MM.1S (cell line): ENCODE results near the gene SNX25.

Source experiments
- DNase-seq: peaks from one replicate; pipeline ENCODE4 v3.0.0-alpha.2; 2015
- H2AFZ ChIP-seq: fragments of 300-600 bp; sonication (generic); 2 replicates; pipeline ENCODE4 v1.6.0; 2016; ENCODE audit warnings: antibody characterized with exemption, low read length
- H3F3A ChIP-seq: fragments of 300-600 bp; sonication (generic); 2 replicates; pipeline ENCODE4 v1.6.1; 2016; ENCODE audit warnings: mild to moderate bottlenecking, antibody characterized with exemption, low read length, moderate library complexity, mixed read lengths; ENCODE audit not compliant: insufficient read depth
- H3K27ac ChIP-seq: fragments of 300-600 bp; sonication (generic); 2 replicates; pipeline ENCODE4 v1.5.1; 2016; ENCODE audit warnings: mild to moderate bottlenecking, low read length
- H3K27me3 ChIP-seq: fragments of 300-600 bp; sonication (generic); replicated peaks from 2 replicates; pipeline ENCODE4 v1.6.0; 2016; ENCODE audit warnings: low read length; ENCODE audit not compliant: insufficient read depth
- H3K36me3 ChIP-seq: fragments of 300-600 bp; sonication (generic); replicated peaks from 2 replicates; pipeline ENCODE4 v1.6.1; 2016; ENCODE audit warnings: mild to moderate bottlenecking, low read length, mixed read lengths; ENCODE audit not compliant: insufficient read depth
- H3K4me1 ChIP-seq: fragments of 300-600 bp; sonication (generic); 2 replicates; pipeline ENCODE4 v1.6.1; 2016; ENCODE audit warnings: low read length, mixed read lengths
- H3K4me2 ChIP-seq: fragments of 300-600 bp; sonication (generic); 2 replicates; pipeline ENCODE4 v1.6.0; 2016; ENCODE audit warnings: low read depth, low read length
- H3K4me3 ChIP-seq: fragments of 300-600 bp; sonication (generic); 2 replicates; pipeline ENCODE4 v1.5.1; 2016; ENCODE audit warnings: low read length, mixed read lengths
- H3K79me2 ChIP-seq: fragments of 300-600 bp; sonication (generic); 2 replicates; pipeline ENCODE4 v1.6.1; 2016; ENCODE audit warnings: mixed run types, low read length, mixed read lengths
- H3K9ac ChIP-seq: fragments of 300-600 bp; sonication (generic); 2 replicates; pipeline ENCODE4 v1.6.1; 2016; ENCODE audit warnings: low read length, mixed read lengths
- H3K9me2 ChIP-seq: fragments of 300-600 bp; sonication (generic); replicated peaks from 2 replicates; pipeline ENCODE4 v1.6.1; 2016; ENCODE audit warnings: mild to moderate bottlenecking, low read length, mixed read lengths; ENCODE audit not compliant: insufficient read depth
- H3K9me3 ChIP-seq: fragments of 300-600 bp; sonication (generic); replicated peaks from 2 replicates; pipeline ENCODE4 v1.6.1; 2016; ENCODE audit warnings: mild to moderate bottlenecking, low read length, mixed read lengths; ENCODE audit not compliant: insufficient read depth
- H4K20me1 ChIP-seq: fragments of 300-600 bp; sonication (generic); 2 replicates; pipeline ENCODE4 v1.6.1; 2016; ENCODE audit warnings: mild to moderate bottlenecking, low read length, moderate library complexity, mixed read lengths; ENCODE audit not compliant: insufficient read depth
- CTCF ChIP-seq: fragments of 300-600 bp; sonication (generic); IDR thresholded peaks from 2 replicates; pipeline ENCODE4 v1.5.1; 2016; ENCODE audit warnings: antibody characterized with exemption, low read length, mixed read lengths
- EZH2 ChIP-seq: fragments of 300-600 bp; sonication (generic); optimal IDR thresholded peaks from 2 replicates; pipeline ENCODE3; 2017; ENCODE audit warnings: low read depth, mild to moderate bottlenecking, antibody characterized with exemption, low read length, mixed read lengths
- EZH2phosphoT487 ChIP-seq: fragments of 300-600 bp; sonication (generic); IDR thresholded peaks from 2 replicates; pipeline ENCODE4 v1.6.1; 2018; ENCODE audit warnings: antibody characterized with exemption, low read length

The SNX25 gene

GRCh38 chr4:185263419-185263818 lies 54.0 kb downstream of the SNX25 start:
- Histone ChIP-seq H4K20me1 (no peaks in the 10 kb centered on the region), H3K79me2 (peaks cover 61% of the 10 kb centered on the region), H3K4me3 (peak overlapping the region; percentile 30), H3K4me1 (peaks cover 77% of the 10 kb centered on the region), H3K36me3 (0 out of 2 replicates have a peak, but pooled peaks cover 6% of the 10 kb centered on the region), H3F3A (peaks cover 44% of the 10 kb centered on the region), H3K9me3 (no peaks in the 10 kb centered on the region), H2AFZ (no peak overlapping the region), H3K9ac (peak overlapping the region; percentile 34; the same call in 1 of the 2 replicates), H3K9me2 (no peaks in the 10 kb centered on the region), H3K27me3 (no peaks in the 10 kb centered on the region), H3K27ac (peak overlapping the region; percentile 76), H3K4me2 (peak overlapping the region; percentile 73)
- peak; percentile 82 for DNase-seq
- TF ChIP-seq EZH2 (no peak), CTCF (no peak), EZH2phosphoT487 (no peak)

- 0 out of 2 replicates have a peak, but pooled peaks cover 10% of the 10 kb centered on the region for H3K36me3 ChIP-seq
These were observed 56.5 kb downstream of the SNX25 start for GRCh38 chr4:185265942-185266341.

GRCh38 chr4:185269286-185269685 lies 59.9 kb downstream of the SNX25 start:
- Histone ChIP-seq H3K4me1 (peaks cover 26% of the 10 kb centered on the region), H3K9ac (no peak overlapping the region), H3K36me3 (0 out of 2 replicates have a peak, but pooled peaks cover 10% of the 10 kb centered on the region), H3K9me2 (no peaks in the 10 kb centered on the region), H3K27me3 (no peaks in the 10 kb centered on the region), H2AFZ (no peak overlapping the region), H4K20me1 (no peaks in the 10 kb centered on the region), H3K9me3 (no peaks in the 10 kb centered on the region), H3K4me3 (no peak overlapping the region), H3K79me2 (peaks cover 72% of the 10 kb centered on the region), H3K4me2 (no peak overlapping the region), H3K27ac (no peak overlapping the region), H3F3A (peaks cover 16% of the 10 kb centered on the region)
- no peak for TF ChIP-seq EZH2phosphoT487
- TF ChIP-seq CTCF = no peak
- TF ChIP-seq EZH2 = no peak
- no peak for DNase-seq

More at GRCh38 chr4:185265942-185266341, 56.5 kb downstream of the SNX25 start:
- H3K79me2 ChIP-seq = peaks cover 64% of the 10 kb centered on the region
- peak; percentile 91 for DNase-seq
- no peak overlapping the region for H3K4me3 ChIP-seq
- no peaks in the 10 kb centered on the region for H3K9me2 ChIP-seq
- peak overlapping the region; percentile 38; the same call in 1 of the 2 replicates for H3K4me2 ChIP-seq
- TF ChIP-seq EZH2 = no peak
- no peak overlapping the region for H3K9ac ChIP-seq
- peaks cover 58% of the 10 kb centered on the region for H3K4me1 ChIP-seq
- H2AFZ ChIP-seq = no peak overlapping the region
- H3K27me3 ChIP-seq = no peaks in the 10 kb centered on the region
- H3K27ac ChIP-seq = peak overlapping the region; percentile 39; the same call in 1 of the 2 replicates
- H4K20me1 ChIP-seq = no peaks in the 10 kb centered on the region
- no peaks in the 10 kb centered on the region for H3K9me3 ChIP-seq
- H3F3A ChIP-seq = peaks cover 34% of the 10 kb centered on the region

- Histone ChIP-seq H3K36me3 (0 out of 2 replicates have a peak, but pooled peaks cover 7% of the 10 kb centered on the region), H3K9ac (no peak overlapping the region), H3F3A (peaks cover 15% of the 10 kb centered on the region), H3K9me2 (no peaks in the 10 kb centered on the region), H3K4me2 (no peak overlapping the region), H3K9me3 (no peaks in the 10 kb centered on the region), H4K20me1 (no peaks in the 10 kb centered on the region), H3K4me1 (peaks cover 19% of the 10 kb centered on the region), H2AFZ (no peak overlapping the region), H3K27ac (no peak overlapping the region), H3K27me3 (no peaks in the 10 kb centered on the region), H3K79me2 (peaks cover 69% of the 10 kb centered on the region), H3K4me3 (no peak overlapping the region)
- TF ChIP-seq EZH2phosphoT487 (no peak), CTCF (no peak), EZH2 (no peak)
- no peak for DNase-seq
These were observed 60.6 kb downstream of the SNX25 start for GRCh38 chr4:185270037-185270436.
